HG03378 (cell line): ENCODE results near the gene EML4.
"Not testable (repeated sequence)": the region's sequence is repeated elsewhere in the genome, so short reads cannot be mapped to it uniquely, and the experiment has no call there.

Experiments
- ATAC-seq: cut with Tn5 transposase; IDR thresholded peaks from one replicate; pipeline ENCODE4 v1.9.1; 2021; ENCODE audit warnings: mild to moderate bottlenecking, moderate library complexity; ENCODE audit not compliant: unreplicated experiment

Gene EML4

DNA sequence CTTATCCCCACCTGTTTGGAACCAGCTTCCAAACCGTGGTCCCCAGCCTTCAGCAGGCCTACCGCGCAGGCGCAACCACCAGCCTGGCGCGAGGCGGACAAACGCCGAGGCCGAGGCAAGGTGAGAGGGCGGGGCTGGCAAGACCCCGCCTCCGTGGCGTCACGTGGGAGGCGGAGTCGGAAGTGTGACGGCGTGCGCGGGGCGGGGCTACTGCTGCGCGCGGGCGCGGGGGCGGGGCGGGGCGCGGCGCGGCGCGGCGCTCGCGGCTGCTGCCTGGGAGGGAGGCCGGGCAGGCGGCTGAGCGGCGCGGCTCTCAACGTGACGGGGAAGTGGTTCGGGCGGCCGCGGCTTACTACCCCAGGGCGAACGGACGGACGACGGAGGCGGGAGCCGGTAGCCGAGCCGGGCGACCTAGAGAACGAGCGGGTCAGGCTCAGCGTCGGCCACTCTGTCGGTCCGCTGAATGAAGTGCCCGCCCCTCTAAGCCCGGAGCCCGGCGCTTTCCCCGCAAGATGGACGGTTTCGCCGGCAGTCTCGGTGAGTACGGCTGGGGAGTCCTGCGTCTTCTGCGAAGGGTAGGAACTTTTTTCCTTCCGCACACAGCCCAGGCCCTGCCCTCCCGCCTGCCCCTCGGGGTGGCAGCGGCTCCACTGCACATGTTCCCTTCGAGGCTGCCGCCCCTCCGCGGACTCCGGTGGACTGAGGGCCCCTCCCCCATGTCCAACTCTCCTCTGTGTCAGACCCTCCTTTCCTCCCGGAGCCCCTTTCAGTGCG, at the start of gene EML4:
EML4 (plus strand) TSS at position 254 of the 774 bp plus-strand sequence; CDS start at position 513, 259 bp downstream.
- ATAC-seq: peak; percentile 68

DNA sequence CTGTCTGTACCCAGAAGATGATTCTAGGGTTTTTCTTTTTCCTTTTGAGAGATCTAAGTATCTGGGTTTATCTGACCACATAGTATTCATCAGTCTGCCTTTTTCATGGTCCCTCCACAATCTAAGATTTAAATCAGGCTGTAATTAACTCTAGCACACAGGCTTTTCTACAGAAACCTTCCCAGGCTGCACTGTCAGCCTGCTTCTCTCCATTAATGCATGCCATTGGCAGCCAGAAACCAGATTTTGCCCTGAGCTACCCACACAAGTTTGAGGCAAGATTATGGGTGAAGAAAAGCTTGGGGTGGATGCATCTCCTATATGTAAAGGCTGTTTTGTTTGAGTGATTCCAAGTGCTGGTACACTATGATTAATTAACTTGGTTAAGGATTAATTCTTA, 45.7 kb upstream of the EML4 start:
- ATAC-seq: no peak

GRCh38 chr2:42124011-42124785, 45.0 kb upstream of the EML4 start:
- ATAC-seq: peak; percentile 60

GRCh38 chr2:42125841-42126594, 43.1 kb upstream of the EML4 start:
- ATAC-seq: no peak

- not testable (repeated sequence) for ATAC-seq
Observed at GRCh38 chr2:42126873-42127272, 42.3 kb upstream of the EML4 start.

GRCh38 chr2:42127425-42128424, 41.4 kb upstream of the EML4 start:
- ATAC-seq: peak; percentile 76

GRCh38 chr2:42128721-42129486, 40.2 kb upstream of the EML4 start:
- no peak for ATAC-seq

DNA sequence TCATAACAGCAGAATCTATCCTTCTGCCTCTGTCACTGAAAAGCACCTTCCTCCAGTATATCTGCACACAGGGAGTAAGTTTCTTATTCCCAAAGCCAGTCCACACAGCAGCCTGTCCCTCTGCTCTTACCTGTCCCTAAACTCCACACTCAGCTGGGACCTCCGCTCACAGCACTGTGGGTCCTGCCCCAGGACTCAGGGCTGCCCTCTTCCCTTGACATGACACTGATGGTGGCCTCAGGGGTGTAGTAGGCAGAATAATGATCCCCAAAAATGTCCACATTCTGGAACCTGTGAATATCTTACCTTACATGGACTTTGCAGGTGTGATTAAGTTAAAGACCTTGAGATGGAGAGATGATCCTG, 39.7 kb upstream of the EML4 start:
- ATAC-seq: no peak

DNA sequence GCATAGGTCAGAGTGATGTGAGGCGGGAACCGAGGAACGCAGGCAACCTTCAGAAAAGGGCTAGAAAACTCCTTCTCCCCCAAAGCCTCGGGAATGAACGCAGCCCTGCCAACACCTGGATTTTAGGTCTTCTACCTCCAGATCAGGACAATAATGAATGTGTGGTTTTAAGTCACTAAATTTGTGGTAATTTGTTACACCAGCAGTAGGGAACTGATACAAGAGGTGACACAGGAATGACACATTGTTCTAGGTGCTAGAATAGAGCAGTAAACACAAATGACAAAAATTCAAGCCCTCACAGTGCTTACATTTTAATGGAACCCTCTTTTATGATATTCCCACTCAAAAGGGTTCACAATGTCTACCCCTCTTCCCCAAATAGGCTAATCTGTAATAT, 39.2 kb upstream of the EML4 start:
- no peak for ATAC-seq

DNA sequence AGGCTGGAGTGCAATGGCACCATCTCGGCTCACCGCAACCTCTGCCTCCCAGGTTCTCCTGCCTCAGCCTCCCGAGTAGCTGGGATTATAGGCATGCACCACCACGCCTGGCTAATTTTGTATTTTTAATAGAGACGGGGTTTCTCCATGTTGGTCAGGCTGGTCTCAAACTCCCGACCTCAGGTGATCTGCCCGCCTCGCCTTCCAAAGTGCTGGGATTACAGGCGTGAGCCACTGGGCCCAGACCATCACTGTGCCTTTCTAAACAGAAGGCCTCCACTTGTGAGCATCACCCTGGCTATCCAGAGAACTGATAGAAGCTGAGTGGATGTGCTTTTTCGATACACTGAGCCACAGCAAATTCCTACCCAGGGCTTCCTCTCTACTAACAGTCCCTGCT, 38.3 kb upstream of the EML4 start:
- not testable (repeated sequence) for ATAC-seq

DNA sequence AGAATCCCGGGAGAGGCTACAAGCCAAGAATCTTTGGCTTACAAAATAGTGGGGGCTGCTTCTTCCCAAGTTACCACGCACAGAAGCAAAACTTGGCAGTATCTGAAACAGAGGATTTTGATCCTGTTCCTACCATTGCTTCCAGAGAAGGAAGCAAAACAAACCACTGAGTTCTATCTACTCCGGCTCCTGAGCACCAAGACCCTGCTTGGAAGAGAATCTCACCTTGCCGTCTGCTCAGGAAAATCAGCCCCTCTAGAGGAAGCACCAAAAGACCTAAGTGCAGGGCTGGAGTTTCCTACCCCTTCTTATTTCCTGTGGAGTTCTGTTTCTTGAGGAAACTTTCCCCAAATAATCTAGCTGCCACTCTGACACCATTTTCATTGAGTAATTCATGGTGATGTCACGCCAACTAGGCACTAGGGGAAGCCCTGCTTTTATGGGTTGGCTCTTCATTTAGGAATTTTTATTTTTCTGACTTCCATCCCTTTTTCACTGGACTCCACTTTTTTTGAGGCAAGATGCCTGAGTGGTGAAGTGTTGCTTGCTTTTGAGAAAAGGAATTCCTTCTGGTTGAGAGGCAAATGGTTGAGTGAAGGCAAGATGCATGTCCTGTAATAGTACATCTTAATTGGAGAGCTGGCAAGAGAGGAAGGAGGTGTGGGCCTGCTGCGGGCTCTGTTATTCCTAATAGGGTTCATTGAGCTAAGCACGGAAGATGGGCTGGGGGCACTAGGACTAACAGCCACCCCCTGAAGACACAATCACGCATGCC, 36.8 kb upstream of the EML4 start:
- ATAC-seq: no peak

GRCh38 chr2:42132966-42133641, 36.0 kb upstream of the EML4 start:
- ATAC-seq: peak; percentile 84

- no peak for ATAC-seq
Observed at GRCh38 chr2:42133771-42134195, 35.4 kb upstream of the EML4 start.

DNA sequence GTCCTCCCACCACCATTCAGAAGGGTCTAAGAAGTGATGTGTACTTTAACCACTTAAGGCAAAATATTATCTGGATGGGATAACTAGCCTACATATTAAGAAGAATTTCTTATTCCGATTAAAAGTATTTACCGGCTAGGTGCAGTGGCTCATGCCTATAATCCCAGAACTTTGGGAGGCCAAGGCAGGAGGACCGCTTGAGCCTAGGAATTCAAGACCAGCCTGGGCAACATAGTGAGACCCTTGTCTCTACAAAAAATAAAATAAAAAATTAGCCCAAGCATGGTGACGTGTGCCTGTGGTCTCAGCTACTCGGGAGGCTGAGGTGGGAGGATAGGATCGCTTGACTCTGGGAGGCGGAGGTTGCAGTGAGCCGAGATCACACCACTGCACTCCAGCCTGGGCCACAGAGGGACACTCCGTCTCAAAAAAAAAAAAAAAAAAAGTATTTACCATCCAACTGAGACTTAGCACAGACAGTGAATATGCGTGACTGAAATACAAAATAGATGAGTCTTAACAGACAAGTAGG, 34.7 kb upstream of the EML4 start:
- not testable (repeated sequence) for ATAC-seq

DNA sequence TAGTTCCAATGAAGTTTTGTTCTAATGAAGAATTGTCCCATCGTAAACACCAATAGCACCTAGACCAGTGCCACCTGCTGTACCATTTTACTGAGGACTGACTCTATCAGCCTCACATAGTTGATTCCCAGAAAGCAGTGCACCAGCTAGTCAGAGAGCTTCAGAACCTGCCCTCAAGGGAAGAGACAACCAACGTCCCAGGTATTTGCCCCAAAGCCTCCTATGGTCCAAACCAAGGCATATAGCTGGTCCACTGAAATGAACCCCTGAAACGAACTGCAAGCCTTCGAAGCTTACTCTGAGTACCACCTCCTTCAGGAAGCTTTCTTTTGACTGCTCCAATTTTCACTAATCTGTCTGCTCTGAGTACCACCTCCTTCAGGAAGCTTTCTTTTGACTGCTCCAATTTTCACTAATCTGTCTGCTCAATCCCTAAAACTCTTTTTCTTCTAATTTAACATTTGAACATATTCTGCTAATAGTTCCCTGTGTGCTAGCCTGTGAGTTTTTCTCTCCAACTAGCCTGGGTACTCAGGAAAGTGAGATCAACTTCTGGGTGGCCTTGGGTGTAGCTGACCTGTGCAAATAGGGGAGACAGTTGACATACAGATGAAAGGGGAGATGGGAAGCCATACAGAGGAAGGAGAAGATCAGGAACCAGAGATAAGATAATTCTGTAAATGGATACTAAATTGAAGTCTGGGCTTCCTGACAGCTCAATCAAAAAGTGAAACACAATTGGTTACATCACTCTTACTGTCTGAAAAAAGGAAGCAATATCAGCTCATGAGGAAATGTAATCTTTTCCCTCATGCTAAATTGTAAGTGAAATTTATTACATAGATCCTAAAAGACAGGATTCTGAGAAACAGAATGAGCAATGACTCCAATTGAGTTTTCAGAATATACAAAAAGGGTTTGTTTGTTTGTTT, 33.5 kb upstream of the EML4 start:
- ATAC-seq: peak; percentile 34

DNA sequence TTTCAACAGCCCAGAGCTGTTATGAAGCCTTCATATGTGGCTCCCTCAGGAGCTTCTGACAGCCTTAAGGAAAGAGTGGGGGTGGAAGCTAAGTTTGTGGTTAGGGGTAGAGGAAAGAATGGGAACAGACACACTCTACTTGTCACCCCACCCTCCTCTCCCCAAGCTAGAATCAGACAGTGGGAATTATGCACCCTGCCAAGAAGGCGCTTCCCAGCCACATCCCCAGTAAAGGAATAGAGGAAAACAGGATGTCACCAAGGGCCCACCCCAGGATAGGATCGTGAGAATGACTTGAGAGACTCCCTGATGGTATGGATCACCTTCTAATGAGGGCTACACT, 32.4 kb upstream of the EML4 start:
- ATAC-seq: no peak
